AG08396 (cell line): Measurements from ENCODE around the gene HMG20A.

ENCODE experiments used
- DNase-seq: peaks from one replicate; pipeline ENCODE4 v3.0.0; 2012; ENCODE audit warnings: low spot score, mixed read lengths

The HMG20A gene

GRCh38 chr15:77476995-77477394 lies 56.3 kb downstream of the HMG20A start:
- DNase-seq: no peak

GRCh38 chr15:77478051-77478450 lies 57.4 kb downstream of the HMG20A start:
- DNase-seq: no peak

- no peak for DNase-seq
Measured at GRCh38 chr15:77479015-77479414, 58.3 kb downstream of the HMG20A start.

GRCh38 chr15:77480859-77481633 lies 60.4 kb downstream of the HMG20A start:
- DNase-seq: no peak

GRCh38 chr15:77481670-77482069 lies 61.0 kb downstream of the HMG20A start:
- no peak for DNase-seq

- DNase-seq: peak; percentile 38
Measured at GRCh38 chr15:77482570-77482969, 61.9 kb downstream of the HMG20A start.

- no peak for DNase-seq
Measured at GRCh38 chr15:77483425-77484140, 62.9 kb downstream of the HMG20A start.

GRCh38 chr15:77484994-77485393 lies 64.3 kb downstream of the HMG20A start:
- no peak for DNase-seq

- no peak for DNase-seq
Measured at GRCh38 chr15:77486542-77487468, 66.1 kb downstream of the HMG20A start.

- no peak for DNase-seq
Measured at GRCh38 chr15:77487469-77487842, 66.8 kb downstream of the HMG20A start.

- no peak for DNase-seq
Measured at GRCh38 chr15:77487888-77488287, 67.2 kb downstream of the HMG20A start.

GRCh38 chr15:77489647-77490046 lies 69.0 kb downstream of the HMG20A start:
- DNase-seq: no peak

GRCh38 chr15:77493324-77493907 lies 72.7 kb downstream of the HMG20A start:
- DNase-seq: no peak

GRCh38 chr15:77494073-77494867 lies 73.6 kb downstream of the HMG20A start:
- DNase-seq: no peak

- DNase-seq: no peak
Measured at GRCh38 chr15:77494964-77495363, 74.3 kb downstream of the HMG20A start.

- no peak for DNase-seq
Measured at GRCh38 chr15:77495838-77496596, 75.3 kb downstream of the HMG20A start.

GRCh38 chr15:77496715-77497109 lies 76.0 kb downstream of the HMG20A start:
- peak; percentile 84 for DNase-seq

- peak; percentile 17 for DNase-seq
Measured at GRCh38 chr15:77497110-77497737, 76.5 kb downstream of the HMG20A start.

GRCh38 chr15:77497942-77498361 lies 77.3 kb downstream of the HMG20A start:
- no peak for DNase-seq
